GM21423 (cell line): ENCODE measurements around the gene PKNOX2.

Source experiments
- ATAC-seq: cut with Tn5 transposase; IDR thresholded peaks from one replicate; pipeline ENCODE4 v1.9.1; 2021; ENCODE audit warnings: mild to moderate bottlenecking, moderate library complexity; ENCODE audit not compliant: unreplicated experiment

Gene PKNOX2

GRCh38 chr11:125257751-125258150 is 93.2 kb downstream of the PKNOX2 start:
- no peak for ATAC-seq

- no peak for ATAC-seq
Observed at GRCh38 chr11:125258291-125259032, 93.9 kb downstream of the PKNOX2 start.

GRCh38 chr11:125261588-125261987 is 97.0 kb downstream of the PKNOX2 start:
- no peak for ATAC-seq

- no peak for ATAC-seq
Observed at GRCh38 chr11:125262194-125262829, 97.8 kb downstream of the PKNOX2 start.

- no peak for ATAC-seq
Observed at GRCh38 chr11:125262830-125263218, 98.3 kb downstream of the PKNOX2 start.

- ATAC-seq, result no peak
Observed at GRCh38 chr11:125263268-125263790, 98.8 kb downstream of the PKNOX2 start.

- ATAC-seq, result no peak
Observed at GRCh38 chr11:125264100-125265022, 99.8 kb downstream of the PKNOX2 start.

- ATAC-seq, result no peak
Observed at GRCh38 chr11:125267548-125267947, 103.0 kb downstream of the PKNOX2 start.

GRCh38 chr11:125268611-125269010 is 104.1 kb downstream of the PKNOX2 start:
- no peak for ATAC-seq

GRCh38 chr11:125270106-125270505 is 105.6 kb downstream of the PKNOX2 start:
- no peak for ATAC-seq

- ATAC-seq, result no peak
Observed at GRCh38 chr11:125270711-125271110, 106.2 kb downstream of the PKNOX2 start.

GRCh38 chr11:125271483-125272091 is 107.0 kb downstream of the PKNOX2 start:
- ATAC-seq, result no peak

- ATAC-seq, result no peak
Observed at GRCh38 chr11:125272092-125272491, 107.5 kb downstream of the PKNOX2 start.

- ATAC-seq, result no peak
Observed at GRCh38 chr11:125272821-125273220, 108.3 kb downstream of the PKNOX2 start.

GRCh38 chr11:125273519-125274000 is 109.0 kb downstream of the PKNOX2 start:
- ATAC-seq, result no peak

GRCh38 chr11:125274309-125274708 is 109.8 kb downstream of the PKNOX2 start:
- no peak for ATAC-seq

- no peak for ATAC-seq
Observed at GRCh38 chr11:125274774-125275173, 110.2 kb downstream of the PKNOX2 start.

- ATAC-seq, result no peak
Observed at GRCh38 chr11:125275905-125276618, 111.5 kb downstream of the PKNOX2 start.

GRCh38 chr11:125276619-125276976 is 112.0 kb downstream of the PKNOX2 start:
- no peak for ATAC-seq
